Left kidney (tissue), 2 donors: Measurements from ENCODE around the gene LANCL2. TPM values are rescaled to one million over a fixed set of nuclear protein-coding genes. Genes with fewer than 3 reads are reported as not detected.
"Not testable (repeated sequence)": the region's sequence is repeated elsewhere in the genome, so short reads cannot be mapped to it uniquely, and the experiment has no call there.

Source experiments
- DNase-seq: peaks from one replicate; pipeline ENCODE4 v3.0.0-alpha.2; 2013
- polyA plus RNA-seq: library from polyadenylated mRNA; unstranded; fragments of 120-200 nt; gene quantifications from one replicate; pipeline ENCODE4 v1.2.1, GENCODE V29; 2013; ENCODE audit not compliant: insufficient read length

Gene LANCL2
- polyA plus RNA-seq, 1 donor, result 31.9 TPM

- DNase-seq, result no peak
These were observed 105.1 kb downstream of the LANCL2 start for GRCh38 chr7:55470261-55470660.

- DNase-seq, result not testable (repeated sequence)
These were observed 106.5 kb downstream of the LANCL2 start for GRCh38 chr7:55471594-55471993.

GRCh38 chr7:55472406-55472805, 107.3 kb downstream of the LANCL2 start:
- not testable (repeated sequence) for DNase-seq

GRCh38 chr7:55472928-55473725, 108.0 kb downstream of the LANCL2 start:
- no peak for DNase-seq

- no peak for DNase-seq
These were observed 108.8 kb downstream of the LANCL2 start for GRCh38 chr7:55473932-55474331.

- DNase-seq, result no peak
These were observed 110.1 kb downstream of the LANCL2 start for GRCh38 chr7:55474944-55475854.

GRCh38 chr7:55475855-55476803, 111.0 kb downstream of the LANCL2 start:
- no peak for DNase-seq

- DNase-seq, result no peak
These were observed 112.0 kb downstream of the LANCL2 start for GRCh38 chr7:55476852-55477780.

- no peak for DNase-seq
These were observed 112.7 kb downstream of the LANCL2 start for GRCh38 chr7:55477781-55478374.

- DNase-seq, result no peak
These were observed 113.6 kb downstream of the LANCL2 start for GRCh38 chr7:55478700-55479099.

- no peak for DNase-seq
These were observed 116.0 kb downstream of the LANCL2 start for GRCh38 chr7:55481155-55481554.

- no peak for DNase-seq
These were observed 117.9 kb downstream of the LANCL2 start for GRCh38 chr7:55483046-55483445.

Other genes with a start within 250 kb of the LANCL2 start
- 54.7 TPM for gene VOPP1, start 207.2 kb downstream of the LANCL2 start, polyA plus RNA-seq